HG02678 (cell line): ENCODE data around the gene TRIM67.
A peak's percentile ranks its signal among the peaks of the same experiment; 100 is the strongest.

ENCODE experiments used
- ATAC-seq: cut with Tn5 transposase; IDR thresholded peaks from one replicate; pipeline ENCODE4 v1.9.1; 2021; ENCODE audit warnings: mild to moderate bottlenecking, moderate library complexity; ENCODE audit not compliant: unreplicated experiment

TRIM67 gene

DNA sequence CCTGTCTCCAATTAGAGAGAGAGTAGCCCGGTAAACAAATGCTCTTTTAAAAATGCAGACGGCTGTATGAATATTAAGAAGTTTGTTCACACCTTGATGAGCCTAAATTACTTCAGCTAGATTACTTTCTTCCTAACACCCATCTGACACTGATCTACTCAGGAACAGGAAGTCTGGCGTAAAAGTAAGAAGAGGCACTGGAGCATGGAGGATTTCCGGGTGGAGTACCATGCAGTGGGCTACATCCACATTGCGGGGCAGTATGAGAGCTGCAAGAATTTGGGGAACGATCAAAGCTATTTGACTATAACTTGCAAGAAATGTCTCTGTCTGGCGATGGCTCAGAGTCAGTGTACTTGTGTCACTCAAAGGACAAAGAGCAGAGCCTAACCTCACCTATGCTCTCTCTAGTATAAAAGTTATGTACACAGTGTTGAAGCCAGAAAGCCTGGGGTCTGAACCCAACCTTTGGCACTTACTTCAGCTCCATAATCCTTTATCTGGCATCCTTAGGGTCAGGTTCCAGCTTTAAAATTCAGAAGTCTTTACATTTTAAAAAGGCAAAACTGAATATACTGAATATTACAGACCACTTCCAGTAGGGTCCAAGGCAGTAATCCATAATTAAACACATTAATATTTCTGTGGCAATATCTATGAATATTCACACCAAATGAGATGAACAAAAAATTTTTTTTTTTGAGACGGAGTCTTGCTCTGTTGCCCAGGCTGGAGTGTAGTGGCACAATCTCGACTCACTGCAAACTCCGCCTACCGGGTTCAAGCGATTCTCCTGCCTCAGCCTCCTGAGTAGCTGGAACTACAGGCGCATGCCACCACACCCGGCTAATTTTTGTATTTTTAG lies 71.2 kb downstream of the TRIM67 start:
- ATAC-seq: peak; percentile 55

DNA sequence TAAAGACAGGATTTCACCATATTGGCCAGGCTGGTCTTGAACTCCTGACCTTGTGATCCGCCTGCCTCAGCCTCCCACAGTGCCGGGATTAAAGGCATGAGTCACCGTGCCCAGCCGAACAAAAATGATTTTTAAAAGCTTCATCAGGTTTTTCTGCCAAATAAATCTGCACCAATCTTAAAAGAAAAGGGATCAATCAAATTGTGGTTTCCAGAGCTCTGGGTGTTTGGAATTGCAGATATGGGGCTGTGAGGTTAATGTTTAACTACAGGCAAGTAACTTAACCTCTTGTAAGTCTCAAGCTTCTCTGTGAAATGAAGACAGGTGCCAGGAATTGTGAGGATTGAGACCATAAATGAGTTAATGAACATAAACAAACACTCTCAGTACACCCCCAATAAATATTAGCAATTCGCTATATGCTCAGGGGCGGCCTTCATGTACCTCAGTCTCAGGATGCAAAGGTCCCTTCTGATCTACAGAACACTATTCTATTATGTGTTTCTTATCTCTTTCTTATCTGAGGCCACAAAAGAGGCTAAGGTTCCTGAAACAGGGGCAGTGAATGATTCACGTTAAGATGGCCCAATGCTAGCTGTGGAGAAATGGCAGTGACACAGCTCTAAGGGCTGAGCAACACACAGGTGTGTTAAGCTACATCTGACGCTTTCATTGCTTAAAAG lies 72.0 kb downstream of the TRIM67 start:
- ATAC-seq: no peak

DNA sequence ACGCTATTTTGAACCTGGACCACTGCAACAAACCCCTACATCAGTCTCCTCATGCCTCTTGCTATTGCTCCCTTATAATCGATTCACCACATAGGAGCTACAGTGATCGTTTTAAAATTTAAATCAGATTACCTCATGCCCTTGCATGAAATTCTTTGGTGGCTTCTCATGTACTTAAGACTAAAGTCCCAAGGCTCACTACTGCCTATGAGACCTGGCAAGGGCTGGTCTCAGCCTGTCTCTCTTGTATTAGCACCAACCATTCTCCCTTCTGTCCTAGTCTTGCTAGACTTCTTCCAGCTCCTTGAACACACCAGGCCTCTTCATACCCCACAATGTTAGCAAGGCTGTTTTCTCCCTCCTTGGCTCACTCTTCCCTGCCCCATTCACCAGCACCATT lies 72.6 kb downstream of the TRIM67 start:
- no peak for ATAC-seq

DNA sequence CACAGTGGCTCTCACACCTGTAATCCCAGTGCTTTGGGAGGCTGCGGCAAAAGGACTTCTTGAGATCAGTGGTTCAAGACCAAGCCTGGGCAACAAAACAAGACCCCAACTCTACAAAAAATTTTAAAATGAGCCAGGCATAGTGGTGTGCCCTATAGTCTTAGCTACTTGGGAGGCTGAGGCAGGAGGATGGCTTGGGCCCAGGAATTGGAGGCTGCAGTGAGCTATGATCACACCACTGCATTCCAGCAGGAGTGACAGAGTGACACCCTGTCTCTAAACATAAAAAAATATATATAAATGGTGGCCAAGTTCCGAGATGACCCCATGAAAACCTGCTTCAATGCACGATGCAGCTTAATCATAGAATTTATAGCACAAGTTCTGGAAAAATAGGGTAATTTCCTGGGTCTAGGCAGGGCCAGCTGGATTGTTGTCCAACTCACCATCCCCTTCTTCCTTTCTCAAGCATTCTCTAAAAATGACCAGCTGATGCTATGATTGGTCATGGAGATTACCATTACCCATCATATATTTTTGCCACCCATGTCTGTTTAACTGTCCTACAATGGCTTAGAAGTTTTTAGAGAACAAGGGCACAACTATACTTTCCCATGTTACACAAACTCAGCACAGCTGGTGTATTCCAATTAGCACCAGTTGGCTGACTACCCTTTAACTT lies 73.8 kb downstream of the TRIM67 start:
- no peak for ATAC-seq

DNA sequence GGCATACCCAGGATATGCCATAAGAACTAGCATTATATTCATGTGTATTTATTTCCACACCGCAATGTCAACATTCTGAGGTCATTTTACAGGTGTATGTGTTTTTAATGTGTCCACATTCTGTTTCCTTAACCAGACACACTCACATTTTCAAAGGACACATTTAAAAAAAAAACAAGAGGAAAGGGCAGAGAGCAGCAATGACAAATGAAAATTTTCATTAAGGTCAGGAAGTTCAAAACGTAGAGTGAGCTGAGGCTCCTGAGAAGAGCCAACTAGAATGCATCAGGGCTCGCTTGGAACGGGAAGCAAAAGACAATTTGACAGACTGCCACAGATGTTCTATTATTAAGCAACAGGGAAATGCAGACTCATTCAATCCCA lies 74.3 kb downstream of the TRIM67 start:
- no peak for ATAC-seq

DNA sequence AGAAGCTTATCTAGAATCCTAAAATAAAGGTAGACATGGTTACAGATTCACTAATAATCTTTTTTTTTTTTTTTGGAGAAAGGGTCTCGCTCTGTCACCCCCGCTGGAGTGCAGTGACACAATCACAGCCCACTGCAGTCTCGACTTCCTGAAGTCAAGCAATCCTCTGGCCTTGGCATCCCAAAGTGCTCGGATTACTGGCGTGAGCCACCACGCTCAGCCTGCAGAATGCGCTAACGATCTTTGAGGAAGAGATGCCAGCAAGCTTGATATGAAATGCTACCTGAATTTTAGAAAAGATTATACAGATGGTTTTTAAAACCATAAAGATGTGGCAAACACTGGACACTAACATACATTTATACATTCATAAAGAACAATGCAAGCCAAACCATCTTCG lies 75.1 kb downstream of the TRIM67 start:
- ATAC-seq: no peak

DNA sequence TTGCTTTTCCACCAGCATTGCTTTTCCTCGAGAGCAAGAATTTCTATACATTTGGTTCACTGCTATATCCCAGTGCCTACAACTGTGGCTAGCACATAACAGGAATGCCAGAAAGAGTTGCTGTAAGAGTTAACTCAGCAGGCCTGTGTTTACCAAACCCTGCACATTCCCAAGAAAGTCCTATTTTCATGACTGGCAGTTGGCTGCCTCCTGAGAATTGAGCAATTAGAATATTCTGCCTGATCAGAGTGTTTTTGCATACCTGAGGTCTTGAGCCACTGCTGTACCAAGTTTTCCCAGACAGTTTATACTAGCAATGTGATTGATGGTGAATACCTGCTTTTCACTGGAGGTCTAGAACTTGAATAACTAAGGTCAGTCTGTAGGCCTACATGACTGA lies 76.4 kb downstream of the TRIM67 start:
- no peak for ATAC-seq

DNA sequence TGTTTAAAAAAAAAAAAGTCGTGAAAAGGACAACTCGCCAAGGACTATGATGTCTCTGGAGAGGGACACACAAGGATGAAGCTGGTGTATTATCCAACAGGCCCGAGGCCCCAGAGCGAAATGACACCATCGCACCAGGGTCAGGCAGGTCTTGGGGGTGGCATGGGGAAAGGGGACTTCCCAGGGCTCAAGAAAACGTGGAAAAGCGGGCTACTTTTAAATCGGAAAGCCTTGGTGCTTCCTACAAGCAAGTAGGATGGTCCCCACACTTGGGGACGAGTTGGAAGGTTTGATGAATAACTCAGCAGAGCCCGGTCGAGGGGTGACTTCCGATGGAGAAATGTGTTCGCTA lies 78.6 kb downstream of the TRIM67 start:
- peak; percentile 4 for ATAC-seq

DNA sequence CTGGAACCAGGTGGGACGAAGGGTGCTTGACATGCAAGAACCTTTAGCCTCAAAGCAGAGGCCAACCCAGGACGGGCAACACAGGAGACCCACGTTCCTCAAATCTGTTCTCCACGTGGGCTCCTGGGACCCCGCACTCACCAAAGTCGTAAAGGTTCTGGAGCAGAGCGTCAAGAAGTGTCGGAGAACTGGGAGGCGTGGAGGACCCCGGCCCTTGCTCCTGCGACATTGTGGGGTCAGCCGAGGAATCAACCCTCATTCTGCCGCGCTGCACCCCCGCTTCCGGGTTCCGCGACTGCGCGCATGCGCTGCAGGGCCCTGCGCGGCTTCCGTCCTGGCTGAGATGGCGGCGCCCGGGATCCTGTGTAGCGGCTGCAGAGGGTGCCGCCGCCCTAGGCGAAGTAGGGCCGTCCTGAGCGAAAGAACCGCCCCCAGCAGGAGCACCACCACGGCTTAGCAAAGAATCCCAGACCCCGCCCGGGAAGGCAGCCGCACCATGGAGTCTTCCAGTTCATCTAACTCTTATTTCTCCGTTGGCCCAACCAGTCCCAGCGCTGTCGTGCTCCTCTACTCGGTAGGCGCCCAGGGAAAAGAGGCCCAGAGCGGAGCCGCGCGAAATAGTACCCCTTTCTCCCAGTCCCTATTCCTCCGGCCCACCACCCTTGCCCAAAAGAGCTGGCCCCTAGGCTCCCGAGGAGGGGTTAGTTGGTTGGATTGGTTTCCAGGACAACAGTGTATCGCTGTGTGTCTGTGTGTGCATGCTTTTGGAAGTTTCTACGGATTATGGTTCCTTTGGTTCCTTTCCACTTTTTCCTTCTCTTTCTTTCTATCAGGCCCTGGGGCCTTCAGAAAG lies 79.3 kb downstream of the TRIM67 start, which contains the start of gene GNPAT:
Gene GNPAT (plus strand): TSS at position 330 of the 853 bp plus-strand sequence. CDS start 167 bp downstream, at position 497.
- ATAC-seq: peak; percentile 96

DNA sequence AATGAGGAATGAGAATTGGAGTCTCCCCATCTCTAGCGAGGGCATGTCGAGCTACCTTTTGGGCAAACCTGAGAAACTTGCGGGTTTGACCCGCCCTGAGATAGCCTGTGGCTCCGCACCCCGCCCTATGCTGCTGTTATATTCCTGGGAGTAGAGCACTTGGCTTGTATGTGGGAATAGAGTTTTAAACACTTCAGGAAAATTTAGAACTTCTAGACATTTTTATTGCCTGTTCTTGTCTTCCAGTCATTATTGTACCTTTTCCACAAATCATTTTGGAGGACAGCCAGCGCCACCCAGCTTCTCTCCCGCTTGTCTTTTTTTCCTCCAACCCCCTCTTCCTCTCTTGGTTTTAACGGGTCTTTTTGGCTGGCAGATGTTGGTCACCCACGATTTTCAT lies 79.9 kb downstream of the TRIM67 start:
- ATAC-seq: peak; percentile 10

DNA sequence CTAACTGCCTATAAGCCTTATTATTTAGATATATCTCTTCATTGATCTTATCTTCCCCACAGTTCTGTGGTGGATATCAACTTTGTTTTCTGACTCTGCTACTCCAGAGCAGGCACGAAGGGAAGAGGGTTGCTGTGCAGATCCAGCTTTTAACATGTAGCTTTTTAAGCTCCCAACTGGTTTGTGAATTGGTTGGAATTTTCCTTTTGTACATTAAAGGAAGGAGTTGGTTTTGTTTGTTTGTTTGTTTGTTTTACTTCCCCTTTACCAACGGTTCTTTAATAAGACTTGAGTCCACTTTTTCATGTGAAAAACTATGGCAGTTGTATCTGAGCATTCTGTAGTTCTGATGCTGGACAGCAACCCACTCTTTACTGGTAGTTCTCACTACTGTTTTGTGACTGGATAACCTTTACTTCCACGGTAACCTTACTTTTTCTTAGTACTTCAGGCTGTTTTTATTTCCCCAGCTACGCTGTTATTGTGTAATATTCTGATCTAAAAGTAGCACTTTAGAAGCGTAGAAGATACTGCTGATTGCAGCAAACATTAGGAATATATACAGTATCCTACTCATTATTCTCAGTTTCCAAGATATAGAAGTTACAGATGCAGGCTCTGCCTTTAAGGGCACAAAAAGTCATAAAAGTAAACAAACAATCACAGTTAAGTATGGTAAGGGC lies 80.8 kb downstream of the TRIM67 start:
- no peak for ATAC-seq

DNA sequence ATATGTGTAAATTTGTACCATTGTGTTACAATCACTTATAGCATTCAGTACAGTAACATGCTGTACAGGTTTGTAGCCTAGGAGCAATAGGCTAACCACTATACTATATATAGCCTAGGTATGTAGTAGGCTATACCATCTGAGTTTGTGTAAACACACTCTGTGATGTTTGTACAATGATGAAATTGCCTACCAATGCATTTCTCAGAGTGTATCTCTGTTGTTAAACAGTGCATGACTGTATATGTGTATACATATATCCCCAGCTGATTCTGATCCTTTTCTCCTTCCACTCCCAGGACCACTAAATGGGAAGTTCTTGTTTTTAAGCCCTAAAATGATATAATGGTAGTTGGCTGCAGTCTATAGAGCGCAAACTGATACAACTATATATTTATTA lies 86.9 kb downstream of the TRIM67 start:
- no peak for ATAC-seq

DNA sequence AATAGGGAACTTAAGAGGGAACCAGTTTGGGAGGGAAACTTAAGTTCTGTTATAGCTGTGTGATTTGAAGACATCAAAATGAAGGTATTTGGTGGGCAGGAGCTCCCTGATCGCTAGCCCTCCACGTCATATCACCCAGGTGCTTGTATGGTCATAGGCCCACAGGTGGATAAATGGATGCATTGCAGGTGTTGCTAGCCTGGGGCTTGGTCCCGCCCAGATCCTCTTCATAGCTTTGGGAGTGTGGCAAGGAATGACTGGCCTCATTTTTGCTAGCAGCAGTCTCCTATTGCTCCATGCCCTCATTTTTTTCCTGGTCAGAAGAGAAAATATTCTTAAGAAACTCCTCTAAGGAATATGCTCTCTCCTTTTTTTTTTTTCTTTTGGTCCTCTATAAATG lies 90.5 kb downstream of the TRIM67 start:
- ATAC-seq: no peak

DNA sequence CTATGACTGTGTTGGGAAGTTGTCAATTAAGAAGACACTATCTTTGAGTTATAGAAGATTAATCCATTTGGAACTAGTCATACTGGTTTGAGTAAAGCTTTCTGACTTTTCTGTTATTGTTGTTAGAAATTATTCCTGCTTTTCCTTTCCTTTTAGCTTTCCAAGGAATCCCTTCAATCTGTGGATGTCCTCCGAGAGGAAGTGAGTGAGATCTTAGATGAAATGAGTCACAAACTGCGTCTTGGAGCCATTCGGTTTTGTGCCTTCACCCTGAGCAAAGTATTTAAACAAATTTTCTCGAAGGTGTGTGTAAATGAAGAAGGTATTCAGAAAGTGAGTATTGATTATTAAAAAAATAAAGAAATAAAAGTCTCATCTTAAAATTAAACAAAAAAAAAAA lies 98.5 kb downstream of the TRIM67 start:
- no peak for ATAC-seq

DNA sequence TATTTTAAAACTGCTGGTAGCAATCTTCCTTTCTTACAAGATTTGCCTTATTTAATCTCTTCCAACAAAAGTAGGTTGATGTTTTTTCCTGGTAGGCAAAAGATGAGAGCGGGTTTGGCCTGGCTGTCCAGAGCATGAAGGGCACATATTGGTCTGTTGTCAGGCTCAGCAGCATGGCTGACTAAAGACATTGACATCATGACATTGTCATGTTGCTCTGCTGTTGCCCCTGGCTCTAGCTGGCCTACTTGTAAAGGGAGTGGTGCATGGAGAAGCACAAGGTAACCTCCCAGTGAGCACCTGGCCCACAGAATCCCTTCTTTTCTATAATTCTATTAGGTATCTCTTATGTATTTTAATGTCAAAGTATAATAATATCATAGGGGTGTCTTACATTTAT lies 102.8 kb downstream of the TRIM67 start:
- no peak for ATAC-seq

DNA sequence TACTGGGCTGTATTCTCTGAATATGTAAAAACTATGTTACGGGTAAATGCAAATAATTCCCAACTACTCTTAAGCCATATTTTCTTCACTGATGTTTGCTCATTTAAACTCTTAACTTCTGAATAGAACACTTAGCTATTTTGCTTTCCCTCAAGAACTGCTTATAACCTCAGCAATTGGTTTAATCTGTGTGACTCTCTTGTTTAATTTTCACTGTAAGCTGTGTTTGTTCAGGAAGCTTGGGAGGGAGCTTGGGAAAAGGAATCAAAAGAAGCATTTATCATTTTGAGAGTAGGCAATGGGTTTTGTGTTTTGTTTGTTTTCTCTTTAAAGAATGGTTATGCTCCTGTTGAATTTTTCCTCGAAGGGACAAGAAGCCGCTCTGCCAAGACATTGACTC lies 103.5 kb downstream of the TRIM67 start:
- no peak for ATAC-seq

DNA sequence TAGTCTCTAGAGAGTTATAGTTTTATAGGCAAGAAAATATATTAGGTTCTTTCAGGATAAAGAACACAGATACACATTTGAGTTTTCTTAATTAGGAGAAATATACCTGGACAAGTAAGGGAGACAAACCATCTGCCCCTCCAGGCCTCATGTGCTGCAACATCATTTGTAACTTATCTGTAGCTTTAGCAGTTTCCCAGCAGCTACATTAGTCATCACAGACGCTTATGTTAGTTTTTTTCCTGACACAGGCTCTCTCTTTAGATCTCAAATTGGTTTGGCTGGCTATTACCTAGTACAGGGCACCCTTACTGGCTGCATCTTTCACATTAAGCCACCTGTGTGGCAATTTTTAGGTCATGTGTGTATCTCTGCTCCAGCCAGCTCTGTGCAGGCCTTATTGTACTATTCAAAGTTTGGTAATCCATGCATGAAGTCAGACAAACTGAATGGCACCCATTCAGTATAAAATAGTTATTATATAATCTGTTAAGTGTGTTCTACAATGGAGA lies 105.0 kb downstream of the TRIM67 start:
- ATAC-seq: no peak
